Fibroblast of peridontal ligament (primary cell): Measurements from ENCODE around the gene CTTNBP2NL.
A peak's percentile ranks its signal among the peaks of the same experiment; 100 is the strongest.

ENCODE experiments used
- DNase-seq: peaks from one replicate; pipeline ENCODE4 v3.0.0-alpha.2; 2010; ENCODE audit errors: extremely low read depth

The CTTNBP2NL gene

GRCh38 chr1:112395821-112396652, at the start of gene CTTNBP2NL:
Gene CTTNBP2NL, plus strand, starts transcription at chr1:112396214. Its CDS starts 19,952 bp downstream, at chr1:112416166.
- peak; percentile 93 for DNase-seq

- DNase-seq = no peak
Measured at GRCh38 chr1:112346801-112347350, 49.1 kb upstream of the CTTNBP2NL start.

- no peak for DNase-seq
Measured at GRCh38 chr1:112356765-112357164, 39.2 kb upstream of the CTTNBP2NL start.

GRCh38 chr1:112357467-112357866, 38.5 kb upstream of the CTTNBP2NL start:
- DNase-seq = no peak

GRCh38 chr1:112358061-112358770, 37.8 kb upstream of the CTTNBP2NL start:
- peak; percentile 80 for DNase-seq

GRCh38 chr1:112358798-112359408, 37.1 kb upstream of the CTTNBP2NL start:
- DNase-seq = peak; percentile 62

- peak; percentile 87 for DNase-seq
Measured at GRCh38 chr1:112359961-112360767, 35.9 kb upstream of the CTTNBP2NL start.

GRCh38 chr1:112363636-112364035, 32.4 kb upstream of the CTTNBP2NL start:
- DNase-seq = peak; percentile 18

GRCh38 chr1:112368198-112368597, 27.8 kb upstream of the CTTNBP2NL start:
- no peak for DNase-seq

GRCh38 chr1:112369392-112370285, 26.4 kb upstream of the CTTNBP2NL start:
- peak; percentile 79 for DNase-seq

GRCh38 chr1:112370996-112371395, 25.0 kb upstream of the CTTNBP2NL start:
- no peak for DNase-seq

GRCh38 chr1:112371775-112372174, 24.2 kb upstream of the CTTNBP2NL start:
- DNase-seq = peak; percentile 9

GRCh38 chr1:112373806-112374205, 22.2 kb upstream of the CTTNBP2NL start:
- DNase-seq = no peak

GRCh38 chr1:112375701-112376100, 20.3 kb upstream of the CTTNBP2NL start:
- no peak for DNase-seq

GRCh38 chr1:112380356-112380755, 15.7 kb upstream of the CTTNBP2NL start:
- DNase-seq = no peak

- DNase-seq = no peak
Measured at GRCh38 chr1:112381324-112382076, 14.5 kb upstream of the CTTNBP2NL start.

- DNase-seq = no peak
Measured at GRCh38 chr1:112383759-112384370, 12.1 kb upstream of the CTTNBP2NL start.

- DNase-seq = no peak
Measured at GRCh38 chr1:112386024-112386723, 9.8 kb upstream of the CTTNBP2NL start.
